ENCODE measurements around the gene TXNDC17. TPM values are rescaled to one million over a fixed set of nuclear protein-coding genes. Genes with fewer than 3 reads are reported as not detected.

Gene TXNDC17
- polyA plus RNA-seq, 1 experiment, result 213 TPM

DNA sequence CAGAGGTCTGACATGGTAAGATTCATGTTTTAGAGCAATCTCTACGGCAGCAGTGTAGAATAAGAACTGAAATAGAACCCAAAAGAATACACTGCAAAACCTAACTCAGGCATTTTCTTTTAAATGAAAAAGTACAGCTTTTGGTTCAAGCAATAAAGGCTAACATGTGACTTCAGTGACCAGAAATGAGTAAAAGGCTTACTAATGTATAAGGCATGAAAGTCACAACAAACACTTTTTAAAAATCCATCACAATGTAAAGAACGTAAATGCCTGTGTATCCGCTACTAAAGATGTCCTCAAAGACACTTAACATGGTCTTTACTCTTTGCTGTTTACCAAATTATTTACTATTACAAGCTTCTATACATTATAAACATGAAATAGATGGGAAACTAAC, 16.9 kb upstream of the TXNDC17 start:
- ChIA-PET POLR2A (no interaction called here), CTCF (interaction anchor here (1.4 kb wide), 1 partner anchor 151 kb away, joined by 7 read pairs; no protein-coding TSS in a partner anchor)
- TF ChIP-seq CTCF (IDR thresholded peaks at IDR 0.05; ENCODE audit: insufficient read depth, low read depth, low read length), result no peak
- no peak for DNase-seq (ENCODE audit: low read depth)
- Histone ChIP-seq H3K36me3 (ENCODE audit: control insufficient read depth, insufficient read depth, low read length) (peaks cover 3% of the 10 kb centered on the region), H3K4me3 (ENCODE audit: low read depth, low read length) (no peak overlapping the region), H3K27me3 (ENCODE audit: control insufficient read depth, insufficient read depth, low read length) (no peaks in the 10 kb centered on the region)

DNA sequence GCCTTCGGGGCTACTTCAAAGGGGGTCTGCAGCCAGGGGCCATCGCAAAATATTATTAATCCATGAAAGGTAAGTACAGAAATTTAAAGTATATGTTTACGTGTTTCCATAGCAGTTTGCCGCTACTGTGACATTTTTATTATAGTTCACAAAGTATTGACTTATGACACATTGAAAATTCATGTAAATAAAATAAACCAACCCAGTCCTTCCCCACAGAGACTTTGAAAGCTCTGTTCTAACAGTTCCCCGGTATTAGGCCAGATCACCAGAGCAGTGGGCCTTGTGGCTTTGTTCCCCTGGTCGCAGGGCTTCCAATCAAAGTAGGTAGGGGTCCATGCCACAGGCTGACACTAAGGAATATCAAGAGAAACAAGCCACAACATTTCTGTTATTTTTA, 14.2 kb upstream of the TXNDC17 start:
- no peak for TF ChIP-seq CTCF (IDR thresholded peaks at IDR 0.05; ENCODE audit: insufficient read depth, low read depth, low read length)
- H3K4me3 ChIP-seq (ENCODE audit: low read depth, low read length), result no peak overlapping the region
- DNase-seq (ENCODE audit: low read depth), result no peak
- ChIA-PET CTCF (interaction anchor here (1.6 kb wide), 1 partner anchor 164 kb away, joined by 3 read pairs; no protein-coding TSS in a partner anchor), POLR2A (no interaction called here)
- no peaks in the 10 kb centered on the region for H3K27me3 ChIP-seq (ENCODE audit: control insufficient read depth, insufficient read depth, low read length)
- peaks cover 1% of the 10 kb centered on the region; the same call in 1 of the 2 replicates for H3K36me3 ChIP-seq (ENCODE audit: control insufficient read depth, insufficient read depth, low read length)

- TF ChIP-seq CTCF (IDR thresholded peaks at IDR 0.05; ENCODE audit: insufficient read depth, low read depth, low read length), result no peak
- ChIA-PET POLR2A (no interaction called here), CTCF (interaction anchor here (1.6 kb wide), 1 partner anchor 164 kb away, joined by 3 read pairs; no protein-coding TSS in a partner anchor)
- Histone ChIP-seq H3K27me3 (ENCODE audit: control insufficient read depth, insufficient read depth, low read length) (no peaks in the 10 kb centered on the region), H3K4me3 (ENCODE audit: low read depth, low read length) (no peak overlapping the region), H3K36me3 (ENCODE audit: control insufficient read depth, insufficient read depth, low read length) (peaks cover 1% of the 10 kb centered on the region; the same call in 1 of the 2 replicates)
- no peak for DNase-seq (ENCODE audit: low read depth)
Measured at GRCh38 chr17:6627019-6627418, 13.8 kb upstream of the TXNDC17 start.

DNA sequence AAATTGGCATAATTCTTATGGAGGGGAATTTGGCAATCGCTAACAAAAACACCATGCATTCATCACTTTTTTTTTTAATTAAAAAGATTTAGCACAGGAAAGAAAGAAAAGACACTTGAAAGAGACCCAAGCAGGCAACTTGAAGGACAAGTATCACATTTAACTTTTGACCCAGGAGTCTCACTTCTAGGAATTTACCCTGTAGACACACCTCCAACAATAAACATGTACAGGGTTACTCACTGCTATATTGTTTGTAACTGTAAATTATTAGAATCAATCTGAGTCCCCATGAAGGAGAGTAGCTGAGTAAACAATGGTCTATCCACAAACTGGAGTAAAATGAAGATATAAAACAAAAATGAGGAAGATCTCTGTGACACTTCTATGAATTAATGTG, 10.5 kb upstream of the TXNDC17 start:
- ChIA-PET CTCF (interaction anchor here (1.0 to 1.5 kb wide), 2 partner anchors 12 kb away, joined by 3 to 4 read pairs; no protein-coding TSS in a partner anchor), POLR2A (no interaction called here)
- Histone ChIP-seq H3K27me3 (ENCODE audit: control insufficient read depth, insufficient read depth, low read length) (no peaks in the 10 kb centered on the region), H3K4me3 (ENCODE audit: low read depth, low read length) (no peak overlapping the region), H3K36me3 (ENCODE audit: control insufficient read depth, insufficient read depth, low read length) (peaks cover 2% of the 10 kb centered on the region; the same call in 1 of the 2 replicates)
- no peak for DNase-seq (ENCODE audit: low read depth)
- TF ChIP-seq CTCF (IDR thresholded peaks at IDR 0.05; ENCODE audit: insufficient read depth, low read depth, low read length), result no peak

DNA sequence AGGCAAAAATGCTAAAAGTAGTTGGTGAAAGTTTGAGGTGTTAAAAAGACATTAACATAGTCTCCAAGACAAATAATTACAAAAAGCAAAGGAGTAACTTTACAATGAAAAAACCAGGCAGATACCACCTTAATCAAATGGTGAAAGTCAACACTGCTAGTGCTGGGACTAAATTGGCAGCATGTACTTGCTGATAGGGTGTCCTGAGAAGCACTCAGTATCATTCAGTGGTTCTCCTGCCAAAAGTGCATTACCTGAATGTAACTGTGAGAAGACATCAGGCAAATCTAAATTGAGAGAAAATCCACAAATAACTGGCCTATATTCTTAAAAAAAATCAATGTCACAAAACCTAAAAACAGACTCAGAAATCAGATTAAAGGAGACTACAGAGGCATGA, 8.3 kb upstream of the TXNDC17 start:
- peaks cover 2% of the 10 kb centered on the region; the same call in 1 of the 2 replicates for H3K36me3 ChIP-seq (ENCODE audit: control insufficient read depth, insufficient read depth, low read length)
- no peak for TF ChIP-seq CTCF (IDR thresholded peaks at IDR 0.05; ENCODE audit: insufficient read depth, low read depth, low read length)
- ChIA-PET CTCF (no interaction called here), POLR2A (no interaction called here)
- H3K27me3 ChIP-seq (ENCODE audit: control insufficient read depth, insufficient read depth, low read length), result no peaks in the 10 kb centered on the region
- H3K4me3 ChIP-seq (ENCODE audit: low read depth, low read length), result no peak overlapping the region
- no peak for DNase-seq (ENCODE audit: low read depth)
